Liver (tissue), 3 donors: ENCODE results near the gene RAB30.

Experiments
- CTCF ChIP-seq: fragments of 150-350 bp; IDR thresholded peaks from 2 replicates; pipeline ENCODE4 v1.5.1; 2017; ENCODE audit warnings: improper control_type of control experiment, low read depth, low read length; ENCODE audit not compliant: missing input control
- MAX ChIP-seq: IDR thresholded peaks from 2 replicates; pipeline ENCODE4 v1.6.1; 2016; ENCODE audit warnings: antibody characterized with exemption
- TAF1 ChIP-seq: conservative IDR thresholded peaks from 2 replicates; pipeline ENCODE4 v1.6.1; 2016; ENCODE audit warnings: antibody characterized with exemption, mild to moderate bottlenecking
- YY1 ChIP-seq: IDR thresholded peaks from 2 replicates; pipeline ENCODE4 v1.6.1; 2016; ENCODE audit warnings: antibody characterized with exemption, mild to moderate bottlenecking
- donor health status: healthy.
- donor health status: healthy.

- no peak for TF ChIP-seq CTCF
- TF ChIP-seq TAF1 = no peak
- no peak for TF ChIP-seq YY1
- no peak for TF ChIP-seq MAX
Observed at GRCh38 chr11:83073884-83074283, 2.2 kb upstream of the RAB30 start.
